HepG2 (cell line): ENCODE data around the gene BRIP1.
"Not testable (repeated sequence)": the region's sequence is repeated elsewhere in the genome, so short reads cannot be mapped to it uniquely, and the experiment has no call there.

Experiments used
- JUNB ChIP-seq: sonication (generic); formaldehyde crosslinking; IDR thresholded peaks from 2 replicates; pipeline ENCODE4 v1.8.0; 2022; ENCODE audit warnings: missing genetic modification reagents, mild to moderate bottlenecking, borderline replicate concordance
- MED13 ChIP-seq: sonication (generic); formaldehyde crosslinking; IDR thresholded peaks from 2 replicates; pipeline ENCODE4 v1.5.0; 2020; ENCODE audit warnings: missing genetic modification reagents
- TF ChIP-seq, protein P1 (sequence below): sonication (generic); formaldehyde crosslinking; IDR thresholded peaks from 2 replicates; pipeline ENCODE4 v1.5.0; 2020; ENCODE audit warnings: missing genetic modification reagents

DNA sequence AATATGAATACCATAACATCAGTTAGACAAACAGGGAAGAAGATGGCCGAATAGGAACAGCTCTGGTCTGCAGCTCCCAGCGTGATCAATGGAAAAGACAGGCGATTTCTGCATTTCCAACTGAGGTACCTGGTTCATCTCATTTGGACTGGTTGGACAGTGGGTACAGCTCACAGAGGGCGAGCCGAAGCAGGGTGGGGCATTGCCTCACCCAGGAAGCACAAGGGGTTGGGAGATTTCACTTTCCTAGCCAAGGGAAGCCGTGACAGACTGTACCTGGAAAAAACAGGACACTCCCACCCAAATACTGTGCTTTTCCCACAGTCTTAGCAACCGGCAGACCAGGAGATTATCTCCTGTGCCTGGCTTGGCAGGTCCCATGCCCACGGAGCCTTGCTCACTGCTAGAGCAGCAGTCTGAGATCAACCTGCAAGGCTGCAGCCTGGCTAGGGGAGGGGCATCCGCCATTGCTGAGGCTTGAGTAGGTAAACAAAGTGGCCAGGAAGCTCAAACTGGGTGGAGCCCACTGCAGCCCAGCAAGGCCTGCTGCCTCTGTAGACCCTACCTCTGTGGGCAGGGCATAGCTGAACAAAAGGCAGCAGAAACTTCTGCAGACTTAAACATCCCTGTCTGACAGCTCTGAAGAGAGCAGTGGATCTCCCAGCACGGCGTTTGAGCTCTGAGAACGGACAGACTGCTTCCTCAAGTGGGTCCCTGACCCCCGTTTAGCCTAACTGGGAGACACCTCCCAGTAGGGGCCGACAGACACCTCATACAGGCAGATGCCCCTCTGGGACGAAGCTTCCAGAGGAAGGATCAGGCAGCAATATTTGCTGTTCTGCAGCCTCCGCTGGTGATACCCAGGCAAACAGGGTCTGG, 190.1 kb downstream of the BRIP1 start:
- TF ChIP-seq JUNB; MED13 (CRISPR knock-in tag): not testable (repeated sequence)
- TF ChIP-seq, protein P1, sequence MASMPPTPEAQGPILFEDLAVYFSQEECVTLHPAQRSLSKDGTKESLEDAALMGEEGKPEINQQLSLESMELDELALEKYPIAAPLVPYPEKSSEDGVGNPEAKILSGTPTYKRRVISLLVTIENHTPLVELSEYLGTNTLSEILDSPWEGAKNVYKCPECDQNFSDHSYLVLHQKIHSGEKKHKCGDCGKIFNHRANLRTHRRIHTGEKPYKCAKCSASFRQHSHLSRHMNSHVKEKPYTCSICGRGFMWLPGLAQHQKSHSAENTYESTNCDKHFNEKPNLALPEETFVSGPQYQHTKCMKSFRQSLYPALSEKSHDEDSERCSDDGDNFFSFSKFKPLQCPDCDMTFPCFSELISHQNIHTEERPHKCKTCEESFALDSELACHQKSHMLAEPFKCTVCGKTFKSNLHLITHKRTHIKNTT (CRISPR knock-in tag), result not testable (repeated sequence)
